Cardiac fibroblast (primary cell): ENCODE results near the gene SFT2D1.
A peak's percentile ranks its signal among the peaks of the same experiment; 100 is the strongest.

Source experiments
- DNase-seq, 2 donors: peaks; one replicate each; pipeline versions ENCODE4 v3.0.0 to v3.0.0-alpha.2; 2010; ENCODE audit warnings: low read depth in 2 of 2
- H3K4me3 ChIP-seq, 2 donors: replicated peaks in 1 of 2; 1 replicate in 1 of 2; 2 replicates in 1 of 2; pipeline ENCODE4 v1.5.1; 2011; ENCODE audit warnings: low read depth in 2 of 2, low read length in 2 of 2, mild to moderate bottlenecking in 2 of 2, moderate library complexity in 1 of 2
- CTCF ChIP-seq: IDR thresholded peaks from one replicate; pipeline ENCODE4 v1.5.1; 2011; ENCODE audit warnings: low read depth, mild to moderate bottlenecking, low read length, inconsistent platforms

The SFT2D1 gene

GRCh38 chr6:166314454-166314853, 27.9 kb downstream of the SFT2D1 start:
- DNase-seq, result no peak
- TF ChIP-seq CTCF, result no peak
- no peak overlapping the region for H3K4me3 ChIP-seq

- DNase-seq, result peak; percentile 55 to 57
- H3K4me3 ChIP-seq, result no peak overlapping the region
- peak; percentile 78 for TF ChIP-seq CTCF
These were observed 28.9 kb downstream of the SFT2D1 start for GRCh38 chr6:166313255-166314070.

- TF ChIP-seq CTCF, result no peak
- H3K4me3 ChIP-seq, result no peak overlapping the region
- DNase-seq, result no peak
These were observed 29.5 kb downstream of the SFT2D1 start for GRCh38 chr6:166312832-166313231.

GRCh38 chr6:166310634-166311033, 31.7 kb downstream of the SFT2D1 start:
- H3K4me3 ChIP-seq, result no peak overlapping the region
- no peak for DNase-seq
- TF ChIP-seq CTCF, result no peak

GRCh38 chr6:166309977-166310376, 32.4 kb downstream of the SFT2D1 start:
- no peak for DNase-seq
- no peak for TF ChIP-seq CTCF
- no peak overlapping the region for H3K4me3 ChIP-seq

- DNase-seq, result no peak
- no peak overlapping the region for H3K4me3 ChIP-seq
- no peak for TF ChIP-seq CTCF
These were observed 33.4 kb downstream of the SFT2D1 start for GRCh38 chr6:166308769-166309589.
